Adrenal gland (tissue), 12 donors: ENCODE results near the gene ADAT3. TPM values are rescaled to one million over a fixed set of nuclear protein-coding genes. Genes with fewer than 3 reads are reported as not detected.
A peak's percentile ranks its signal among the peaks of the same experiment; 100 is the strongest.

ENCODE experiments used
- DNase-seq, 7 donors: peaks; one replicate each; pipeline ENCODE4 v3.0.0-alpha.2; 2019 to 2020
- H3K27ac ChIP-seq, 5 donors: fragments of 200-600 bp; sonication (generic) in 4 of 5; 1 replicate in 3 of 5; 2 replicates in 2 of 5; pipeline versions ENCODE4 v1.5.1 to v1.8.0; 2016 to 2020; ENCODE audit warnings: mild to moderate bottlenecking in 1 of 5
- H3K27me3 ChIP-seq: fragments of 200-600 bp; 2 replicates; pipeline ENCODE4 v1.8.0; 2021
- H3K36me3 ChIP-seq, 2 donors: fragments of 200-600 bp; replicated peaks in 1 of 2; 1 replicate in 1 of 2; 2 replicates in 1 of 2; pipeline versions ENCODE4 v1.5.1 to v1.8.0; 2018 to 2022
- H3K4me1 ChIP-seq, 2 donors: fragments of 200-600 bp; replicated peaks in 1 of 2; 1 replicate in 1 of 2; 2 replicates in 1 of 2; pipeline versions ENCODE4 v1.5.1 to v1.8.0; 2018 to 2021
- H3K4me3 ChIP-seq, 4 donors: fragments of 200-600 bp; sonication (generic) in 3 of 4; one replicate each; pipeline ENCODE4 v1.5.1; 2016 to 2018
- H3K9me3 ChIP-seq, 3 donors: fragments of 200-600 bp; sonication (generic) in 1 of 3; replicated peaks in 1 of 3; 1 replicate in 2 of 3; 2 replicates in 1 of 3; pipeline versions ENCODE4 v1.5.1 to v1.8.0; 2016 to 2021
- POLR2A ChIP-seq, 2 donors: fragments of 450-650 bp; IDR thresholded peaks; one replicate each; pipeline ENCODE4 v1.6.1; 2017; ENCODE audit warnings: antibody characterized with exemption in 2 of 2, mild to moderate bottlenecking in 2 of 2, moderate library complexity in 1 of 2
- WGBS, 4 donors: extraction: QIAGEN DNeasy Blood & Tissue Kit in 2 of 4; methylation state at CpG; one replicate each; pipeline versions ENCODE4 v1.1.5 to v1.1.7; 2013 to 2017; 5-methylcytosine and 5-hydroxymethylcytosine counted together
- intact Hi-C, 2 donors: fragments of 100-400 bp; cut with DNase I; formaldehyde crosslinking; loops; one replicate each; pipeline versions ENCODE4 v1.14.1 to v1.15.0; 2022 to 2023
- polyA plus RNA-seq, 3 donors: library from polyadenylated mRNA; stranded (reverse); fragments of 200-250 nt in 2 of 3; fragments of 350-450 nt in 1 of 3; fragmentation: Illumina TruSeq in 1 of 3; extraction: RNeasy Lipid Tissue Mini Kit (QIAGEN cat#74804) in 1 of 3; gene quantifications; one replicate each; pipeline ENCODE4 v1.2.3, GENCODE V29; 2013 to 2014
- total RNA-seq, 9 donors: library from RNA; depleted of rRNA in 4 of 9; stranded (reverse); fragments of >200 nt in 4 of 9; fragments of 120-200 nt in 1 of 9; fragmentation: NEBNext Ultra II Directional in 1 of 9; extraction: Animal tissue kit (Norgen Biotek cat#: 25700) in 1 of 9; gene quantifications; one replicate each; pipeline versions ENCODE4 v1.1.0 to v1.2.4, GENCODE V29; 2013 to 2023
- TF ChIP-seq, protein P1 (sequence below), 6 experiments: fragments of 450-650 bp in 4 of 6; fragments of 200-600 bp in 2 of 6; sonication (generic) in 1 of 6; IDR thresholded peaks; 1 replicate in 5 of 6; 2 replicates in 1 of 6; pipeline versions ENCODE4 v1.5.1 to v1.8.0; 2016 to 2021; ENCODE audit warnings: antibody characterized with exemption in 6 of 6, mild to moderate bottlenecking in 2 of 6, moderate library complexity in 1 of 6
- donor health status: healthy with polysubstance abuse.
- donor health status: Bipolar disorder and iron deficiency.
- donor health status: DM: yes; HTN: yes; CAD: no.
- donor health status: DM: no; HTN: no; CAD: no.
- donor health status: DM: no; HTN: no; CAD: no.
- donor health status: DM: yes; HTN: yes; CAD: no.

The ADAT3 gene
- total and polyA plus RNA-seq, 12 donors = 1.7 to 29.6 (median 8.3) TPM; not detected in 1

DNA sequence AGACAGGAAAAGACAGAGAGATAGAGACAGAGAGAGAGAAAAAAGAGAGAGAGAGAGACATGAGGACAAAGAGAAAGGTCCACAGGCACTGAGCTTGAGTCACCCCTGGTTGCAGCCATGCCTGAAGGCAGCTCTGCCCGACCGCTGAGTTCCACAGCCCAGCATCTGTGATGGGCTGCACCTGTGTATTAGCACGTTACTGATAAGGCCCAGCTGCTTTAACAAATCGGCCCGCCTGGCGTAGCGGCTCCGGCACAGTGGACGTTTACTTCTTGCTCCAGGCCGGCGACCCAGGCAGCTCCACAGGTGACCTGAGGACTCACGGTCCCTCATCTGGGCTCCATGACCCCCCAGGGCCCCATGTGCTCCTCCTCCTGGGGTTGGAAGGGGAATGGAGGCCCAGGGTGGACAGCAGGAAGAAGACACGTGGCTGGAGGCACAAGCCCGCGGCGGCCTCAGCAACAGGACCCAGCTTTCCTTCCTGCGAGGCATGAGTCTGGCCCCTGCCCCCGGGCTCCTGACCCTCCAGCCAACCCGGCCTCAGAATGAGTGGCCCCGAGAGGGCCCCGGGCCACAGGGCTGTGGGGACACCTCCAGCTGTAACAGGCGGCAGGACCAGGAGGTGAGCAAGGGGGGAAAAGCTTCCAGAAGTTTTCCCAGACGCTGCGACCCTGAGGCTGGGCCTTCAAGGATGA, 31.9 kb downstream of the ADAT3 start:
- Histone ChIP-seq H3K27ac (peak overlapping the region in 3 of 5 donors; percentile 80 to 90 (median 85)), H3K27me3 (no peaks in the 10 kb centered on the region), H3K4me3 (no peak overlapping the region), H3K36me3 (no peaks in the 10 kb centered on the region), H3K9me3 (no peaks in the 10 kb centered on the region), H3K4me1 (peaks cover 17 to 28% of the 10 kb centered on the region in 2 donors)
- DNase-seq = no peak
- TF ChIP-seq, protein P1, sequence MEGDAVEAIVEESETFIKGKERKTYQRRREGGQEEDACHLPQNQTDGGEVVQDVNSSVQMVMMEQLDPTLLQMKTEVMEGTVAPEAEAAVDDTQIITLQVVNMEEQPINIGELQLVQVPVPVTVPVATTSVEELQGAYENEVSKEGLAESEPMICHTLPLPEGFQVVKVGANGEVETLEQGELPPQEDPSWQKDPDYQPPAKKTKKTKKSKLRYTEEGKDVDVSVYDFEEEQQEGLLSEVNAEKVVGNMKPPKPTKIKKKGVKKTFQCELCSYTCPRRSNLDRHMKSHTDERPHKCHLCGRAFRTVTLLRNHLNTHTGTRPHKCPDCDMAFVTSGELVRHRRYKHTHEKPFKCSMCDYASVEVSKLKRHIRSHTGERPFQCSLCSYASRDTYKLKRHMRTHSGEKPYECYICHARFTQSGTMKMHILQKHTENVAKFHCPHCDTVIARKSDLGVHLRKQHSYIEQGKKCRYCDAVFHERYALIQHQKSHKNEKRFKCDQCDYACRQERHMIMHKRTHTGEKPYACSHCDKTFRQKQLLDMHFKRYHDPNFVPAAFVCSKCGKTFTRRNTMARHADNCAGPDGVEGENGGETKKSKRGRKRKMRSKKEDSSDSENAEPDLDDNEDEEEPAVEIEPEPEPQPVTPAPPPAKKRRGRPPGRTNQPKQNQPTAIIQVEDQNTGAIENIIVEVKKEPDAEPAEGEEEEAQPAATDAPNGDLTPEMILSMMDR (IDR thresholded peaks at IDR 0.05) = no peak
- no peak for TF ChIP-seq POLR2A (IDR thresholded peaks at IDR 0.05)
- intact Hi-C loops = no loop called here
- WGBS, 4 donors = 87 to 90% (median 89%) methylated on average over 6 to 24 of the region's 24 CpGs

DNA sequence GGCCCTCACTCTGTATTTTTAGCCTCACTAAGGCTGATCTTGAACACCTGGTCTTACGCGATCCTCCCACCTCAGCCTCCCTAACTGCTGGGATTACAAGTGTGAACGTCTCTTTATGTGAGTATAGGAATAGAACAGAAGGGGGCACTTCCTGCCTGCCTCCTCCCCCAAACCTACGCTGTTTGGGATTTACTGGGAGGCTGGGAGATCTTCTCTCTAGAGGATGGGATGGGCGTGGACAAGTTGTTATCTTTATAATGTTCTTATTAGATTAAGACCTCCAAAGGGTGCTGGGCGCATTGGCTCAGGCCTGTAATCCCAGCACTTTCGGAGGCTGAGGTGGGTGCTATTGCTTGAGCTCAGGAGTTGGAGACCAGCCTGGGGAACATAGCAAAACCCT, 32.9 kb downstream of the ADAT3 start:
- peaks cover 25 to 36% of the 10 kb centered on the region in 2 donors for H3K4me1 ChIP-seq
- H3K27me3 ChIP-seq = no peaks in the 10 kb centered on the region
- no peak for DNase-seq
- no peak overlapping the region for H3K27ac ChIP-seq
- intact Hi-C loops = no loop called here
- H3K9me3 ChIP-seq = no peaks in the 10 kb centered on the region
- H3K4me3 ChIP-seq = no peak overlapping the region
- 68 to 87% (median 77%) methylated on average over 7 of the region's 7 CpGs for WGBS, 4 donors
- H3K36me3 ChIP-seq = no peaks in the 10 kb centered on the region
- TF ChIP-seq, protein P1 (IDR thresholded peaks at IDR 0.05) = no peak
- TF ChIP-seq POLR2A (IDR thresholded peaks at IDR 0.05) = no peak

DNA sequence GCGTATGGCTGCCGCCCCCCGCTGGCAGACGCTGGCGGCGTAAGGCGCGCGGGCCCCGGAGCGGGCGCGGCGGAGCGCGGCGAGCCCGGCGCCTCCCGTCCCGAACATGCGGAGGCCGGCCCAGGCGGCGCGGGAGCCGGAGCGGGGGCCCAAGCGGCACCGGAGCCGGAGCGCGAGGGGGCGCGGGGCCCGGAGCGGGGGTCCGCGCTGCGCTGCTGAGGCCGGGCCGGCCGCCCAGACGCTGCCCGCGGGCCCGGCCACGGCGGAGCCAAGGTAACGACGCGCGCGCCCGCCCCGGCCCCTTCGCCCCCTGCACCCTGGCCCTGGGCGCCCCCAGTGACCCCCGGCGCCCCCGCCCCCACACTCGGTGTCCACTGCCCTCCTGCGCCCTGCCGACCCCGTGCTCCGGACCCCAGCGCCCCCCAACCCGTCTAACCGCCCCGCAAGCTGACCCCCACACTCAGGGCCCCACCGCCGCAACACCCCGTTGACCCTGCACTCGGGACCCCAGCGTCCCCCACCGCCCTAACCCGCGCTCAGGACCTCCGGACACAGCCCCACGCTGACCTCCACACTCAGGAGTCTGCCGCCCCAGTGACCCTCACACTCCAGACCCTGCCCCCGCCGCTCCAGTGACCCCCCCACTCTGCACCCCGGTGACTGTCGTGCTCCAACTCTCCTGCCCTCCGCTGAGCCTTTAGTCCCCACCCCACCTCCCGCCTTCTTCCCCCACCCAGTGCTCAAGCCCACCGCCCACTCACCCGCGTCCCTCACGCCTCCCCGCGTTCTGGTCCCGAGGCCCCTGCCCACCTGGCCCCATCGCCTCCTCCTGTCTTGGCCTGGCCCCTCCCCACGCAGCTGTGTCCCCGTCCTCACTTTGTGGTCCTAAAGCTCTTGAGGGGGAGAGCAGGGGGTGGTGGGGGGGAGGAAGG, 36.2 kb downstream of the ADAT3 start, which contains the start of gene CSNK1G2:
Gene CSNK1G2, plus strand, starts transcription at position 27 of the 932 bp plus-strand sequence. CDS start 28,601 bp downstream, outside the sequence.
- peak in 5 of 7 donors; percentile 32 to 67 (median 55) for DNase-seq
- Histone ChIP-seq H3K27ac (peak within 1 kb of the TSS; percentile 90 to 98 (median 98)), H3K27me3 (no peaks in the 10 kb centered on the region), H3K4me3 (peak within 1 kb of the TSS; percentile 41 to 95 (median 78)), H3K4me1 (peaks cover 22 to 43% of the 10 kb centered on the region in 2 donors), H3K36me3 (no peaks in the 10 kb centered on the region), H3K9me3 (no peaks in the 10 kb centered on the region)
- intact Hi-C loops = no loop called here
- peak in 1 of 2 donors; percentile 67 for TF ChIP-seq POLR2A (IDR thresholded peaks at IDR 0.05)
- TF ChIP-seq, protein P1 (IDR thresholded peaks at IDR 0.05) = peak in 2 of 6 experiments; percentile 6 to 50
- WGBS, 4 donors = 0 to 1% (median 1%) methylated on average over 3 to 96 of the region's 97 CpGs
